ENCODE measurements around the gene EFL1. TPM values are rescaled to one million over a fixed set of nuclear protein-coding genes. Genes with fewer than 3 reads are reported as not detected.

Gene EFL1
- total RNA-seq, 1 donor from 2014 or later, result 18.1 TPM

DNA sequence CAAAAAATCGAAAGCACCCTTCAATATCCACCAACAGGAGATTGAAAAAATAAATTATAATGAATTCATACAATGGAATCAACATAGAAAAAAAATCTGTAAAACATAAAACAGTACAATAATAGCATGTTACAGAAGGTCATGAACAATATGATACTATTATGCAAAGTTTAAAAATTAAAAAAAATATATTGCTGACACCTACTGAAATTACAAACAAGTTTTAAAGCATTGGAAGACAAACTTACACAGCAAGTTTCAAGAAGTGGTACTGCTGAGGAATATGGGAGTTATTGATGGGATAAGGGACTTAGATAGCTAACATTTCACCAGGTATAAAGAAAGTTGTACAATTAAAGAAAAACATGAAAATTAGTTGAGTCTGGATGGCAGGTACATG, 89.4 kb downstream of the EFL1 start:
- H3K27ac Mint-ChIP-seq, result no peak overlapping the region
- TF ChIP-seq, protein P1, sequence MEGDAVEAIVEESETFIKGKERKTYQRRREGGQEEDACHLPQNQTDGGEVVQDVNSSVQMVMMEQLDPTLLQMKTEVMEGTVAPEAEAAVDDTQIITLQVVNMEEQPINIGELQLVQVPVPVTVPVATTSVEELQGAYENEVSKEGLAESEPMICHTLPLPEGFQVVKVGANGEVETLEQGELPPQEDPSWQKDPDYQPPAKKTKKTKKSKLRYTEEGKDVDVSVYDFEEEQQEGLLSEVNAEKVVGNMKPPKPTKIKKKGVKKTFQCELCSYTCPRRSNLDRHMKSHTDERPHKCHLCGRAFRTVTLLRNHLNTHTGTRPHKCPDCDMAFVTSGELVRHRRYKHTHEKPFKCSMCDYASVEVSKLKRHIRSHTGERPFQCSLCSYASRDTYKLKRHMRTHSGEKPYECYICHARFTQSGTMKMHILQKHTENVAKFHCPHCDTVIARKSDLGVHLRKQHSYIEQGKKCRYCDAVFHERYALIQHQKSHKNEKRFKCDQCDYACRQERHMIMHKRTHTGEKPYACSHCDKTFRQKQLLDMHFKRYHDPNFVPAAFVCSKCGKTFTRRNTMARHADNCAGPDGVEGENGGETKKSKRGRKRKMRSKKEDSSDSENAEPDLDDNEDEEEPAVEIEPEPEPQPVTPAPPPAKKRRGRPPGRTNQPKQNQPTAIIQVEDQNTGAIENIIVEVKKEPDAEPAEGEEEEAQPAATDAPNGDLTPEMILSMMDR (IDR thresholded peaks at IDR 0.05), result no peak
- ChIA-PET CTCF (no interaction called here), POLR2A (no interaction called here)
- ATAC-seq (ENCODE audit: low read depth) (no peak), DNase-seq (no peak)
- H3K4me1 Mint-ChIP-seq, result peaks cover 10% of the 10 kb centered on the region
- no peaks in the 10 kb centered on the region for H3K27me3 Mint-ChIP-seq
- H3K36me3 Mint-ChIP-seq (ENCODE audit: low read depth), result peaks cover 16% of the 10 kb centered on the region
- intact Hi-C loops (cut with micrococcal nuclease), result no loop called here
- no peak overlapping the region for H3K4me3 Mint-ChIP-seq
- H3K9me3 Mint-ChIP-seq, result no peaks in the 10 kb centered on the region

DNA sequence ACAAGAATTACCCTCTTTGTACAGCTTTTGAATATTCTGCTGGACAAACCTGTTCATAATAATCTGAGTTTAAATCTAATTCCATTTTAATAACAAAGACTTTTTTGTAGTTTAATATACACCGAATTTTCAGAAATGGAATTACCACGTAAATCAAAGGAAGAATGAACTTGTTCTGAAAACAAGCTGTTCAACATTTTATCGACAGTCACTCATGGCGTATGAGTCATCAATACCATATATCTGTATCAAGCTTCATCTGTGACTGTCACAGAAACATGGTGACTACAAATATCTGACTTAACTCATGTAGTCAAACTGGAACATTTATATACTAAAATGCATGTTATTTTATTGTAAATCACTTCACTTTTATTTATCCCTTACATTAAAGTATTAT, 90.0 kb downstream of the EFL1 start:
- no peak for ATAC-seq (ENCODE audit: low read depth)
- intact Hi-C loops (cut with micrococcal nuclease), result no loop called here
- Mint-ChIP-seq H3K9me3 (no peaks in the 10 kb centered on the region), H3K27ac (no peak overlapping the region), H3K4me1 (peaks cover 4% of the 10 kb centered on the region), H3K27me3 (no peaks in the 10 kb centered on the region), H3K36me3 (ENCODE audit: low read depth) (peaks cover 16% of the 10 kb centered on the region), H3K4me3 (no peak overlapping the region)
- TF ChIP-seq, protein P1 (IDR thresholded peaks at IDR 0.05), result no peak
- ChIA-PET CTCF (no interaction called here), POLR2A (no interaction called here)
- DNase-seq, result no peak

DNA sequence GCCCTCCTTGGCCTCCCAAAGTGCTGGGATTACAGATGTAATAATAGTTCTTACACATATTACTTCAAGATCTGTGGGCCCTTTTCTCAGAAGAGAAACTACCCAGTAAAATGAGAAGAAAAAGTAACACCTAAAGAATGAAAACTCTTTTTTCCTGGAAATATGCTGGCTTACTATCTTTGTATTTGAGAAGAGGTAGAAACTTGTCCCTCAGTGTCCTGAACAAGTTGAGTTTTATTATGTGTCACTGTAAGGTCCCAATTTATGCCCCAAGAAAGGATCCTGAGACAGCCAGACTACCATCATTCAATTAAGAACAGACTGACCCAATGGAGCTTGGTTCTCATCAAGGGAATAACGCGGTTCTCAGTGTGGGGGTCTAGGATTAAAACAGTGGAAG, 93.8 kb downstream of the EFL1 start:
- intact Hi-C loops (cut with micrococcal nuclease), result no loop called here
- TF ChIP-seq, protein P1 (IDR thresholded peaks at IDR 0.05), result no peak
- H3K9me3 Mint-ChIP-seq, result no peaks in the 10 kb centered on the region
- DNase-seq (no peak), ATAC-seq (ENCODE audit: low read depth) (no peak)
- H3K4me3 Mint-ChIP-seq, result no peak overlapping the region
- peaks cover 7% of the 10 kb centered on the region for H3K4me1 Mint-ChIP-seq
- ChIA-PET POLR2A (interaction anchor here (0.6 kb wide), 1 partner anchor 817 kb away, joined by 3 read pairs; no protein-coding TSS in a partner anchor), CTCF (no interaction called here)
- H3K36me3 Mint-ChIP-seq (ENCODE audit: low read depth), result peaks cover 19% of the 10 kb centered on the region
- no peak overlapping the region for H3K27ac Mint-ChIP-seq
- no peaks in the 10 kb centered on the region for H3K27me3 Mint-ChIP-seq

DNA sequence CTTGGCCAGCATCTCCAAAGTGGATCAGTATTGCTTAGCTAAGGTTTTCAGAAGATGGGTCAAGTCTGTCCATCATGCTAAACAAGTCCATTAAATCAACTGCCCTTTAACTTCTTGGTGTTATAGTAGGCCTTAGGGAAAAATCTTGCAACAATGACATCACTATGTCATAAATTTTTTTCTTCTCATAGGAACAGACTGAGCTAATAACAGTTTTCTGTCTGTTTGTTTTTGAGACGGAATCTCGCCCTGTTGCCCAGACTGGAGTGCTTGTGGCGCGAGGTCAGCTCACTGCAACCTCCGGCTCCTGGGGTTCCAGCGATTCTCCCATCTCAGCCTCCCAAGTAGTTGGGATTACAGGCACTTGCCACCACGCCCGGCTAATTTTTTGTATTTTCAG, 94.2 kb downstream of the EFL1 start:
- intact Hi-C loops (cut with micrococcal nuclease), result no loop called here
- no peaks in the 10 kb centered on the region for H3K27me3 Mint-ChIP-seq
- no peak overlapping the region for H3K4me3 Mint-ChIP-seq
- H3K36me3 Mint-ChIP-seq (ENCODE audit: low read depth), result peaks cover 20% of the 10 kb centered on the region
- ChIA-PET CTCF (no interaction called here), POLR2A (interaction anchor here (0.6 kb wide), 1 partner anchor 817 kb away, joined by 3 read pairs; no protein-coding TSS in a partner anchor)
- no peaks in the 10 kb centered on the region for H3K9me3 Mint-ChIP-seq
- TF ChIP-seq, protein P1 (IDR thresholded peaks at IDR 0.05), result no peak
- H3K27ac Mint-ChIP-seq, result no peak overlapping the region
- DNase-seq, result no peak
- no peak for ATAC-seq (ENCODE audit: low read depth)
- H3K4me1 Mint-ChIP-seq, result peaks cover 7% of the 10 kb centered on the region

DNA sequence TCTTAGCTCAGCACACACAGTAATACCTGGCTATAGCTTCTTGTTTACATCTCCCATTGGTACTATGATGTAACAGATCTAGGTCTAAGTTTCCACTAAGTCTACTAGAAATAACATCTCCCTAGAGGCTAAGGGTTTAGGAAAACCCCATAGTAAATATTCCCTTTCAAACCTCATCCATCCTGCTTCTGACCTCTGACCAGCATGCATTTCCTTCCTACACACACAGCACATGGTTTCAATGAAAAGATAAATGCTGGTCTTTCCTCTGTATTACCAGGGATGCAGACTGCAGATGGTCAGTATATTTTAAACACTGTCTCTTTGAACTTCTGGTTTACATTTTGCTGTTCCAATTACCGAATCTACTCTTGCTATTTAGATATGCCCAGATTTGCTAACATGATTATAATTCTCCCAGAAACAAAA, 96.6 kb downstream of the EFL1 start:
- H3K4me3 Mint-ChIP-seq, result no peak overlapping the region
- ChIA-PET POLR2A (interaction anchor here (0.6 kb wide), 1 partner anchor 137 kb away, joined by 8 read pairs; no protein-coding TSS in a partner anchor), CTCF (no interaction called here)
- H3K27me3 Mint-ChIP-seq, result no peaks in the 10 kb centered on the region
- no peaks in the 10 kb centered on the region for H3K9me3 Mint-ChIP-seq
- DNase-seq (no peak), ATAC-seq (ENCODE audit: low read depth) (no peak)
- H3K27ac Mint-ChIP-seq, result no peak overlapping the region
- peaks cover 35% of the 10 kb centered on the region for H3K36me3 Mint-ChIP-seq (ENCODE audit: low read depth)
- peaks cover 7% of the 10 kb centered on the region for H3K4me1 Mint-ChIP-seq
- TF ChIP-seq, protein P1 (IDR thresholded peaks at IDR 0.05), result no peak
- intact Hi-C loops (cut with micrococcal nuclease), result no loop called here
